ENCODE measurements around the gene TCEA2. TPM values are rescaled to one million over a fixed set of nuclear protein-coding genes. Genes with fewer than 3 reads are reported as not detected.

Gene TCEA2
- polyA plus RNA-seq, 3 donors, result 15.7 to 24.3 (median 16.0) TPM

DNA sequence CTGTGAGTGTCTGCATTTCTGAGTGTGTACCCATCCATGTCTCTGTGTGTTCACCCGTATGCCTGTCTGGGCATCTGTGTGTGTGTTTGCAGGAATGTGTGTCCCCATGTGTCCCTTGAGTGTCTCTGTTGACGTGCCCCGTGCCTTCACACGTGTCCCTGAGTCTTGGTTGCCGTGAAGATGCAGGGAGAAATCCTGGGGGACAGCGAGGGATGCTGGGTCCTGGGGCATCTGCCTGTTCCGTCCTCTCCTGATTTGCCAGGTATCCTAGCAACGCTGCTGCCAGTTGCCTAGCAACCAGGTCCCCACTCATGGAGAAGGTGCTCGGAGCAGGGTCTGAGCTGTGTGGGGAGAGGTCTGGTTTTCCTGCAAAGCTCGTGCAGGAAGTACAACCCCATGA lies 27.2 kb downstream of the TCEA2 start:
- H2AFZ ChIP-seq (ENCODE audit: insufficient read depth, low read depth, low read length, poor library complexity, severe bottlenecking), result no peak overlapping the region
- H3K4me1 Mint-ChIP-seq, result peaks cover 6% of the 10 kb centered on the region
- H4K20me1 ChIP-seq (ENCODE audit: insufficient read depth, low read length), result peaks cover 63% of the 10 kb centered on the region
- no peaks in the 10 kb centered on the region for H3K4me1 ChIP-seq (ENCODE audit: control insufficient read depth in 1 of 2, insufficient read depth in 2 of 2, low read length in 2 of 2)
- DNase-seq, result no peak
- H3K4me3 Mint-ChIP-seq, result no peak overlapping the region
- H3K4me2 ChIP-seq (replicated peaks; ENCODE audit: extremely low read depth, low read length, poor library complexity, severe bottlenecking), result no peak overlapping the region
- H3K9ac ChIP-seq (ENCODE audit: insufficient read depth, low read length, poor library complexity, severe bottlenecking), result no peak overlapping the region
- peaks cover 1 to 9% of the 10 kb centered on the region in 2 donors for H3K27me3 ChIP-seq (ENCODE audit: control insufficient read depth in 2 of 2, insufficient read depth in 2 of 2, low read length in 2 of 2)
- peaks cover 2 to 6% of the 10 kb centered on the region in 2 donors for H3K36me3 Mint-ChIP-seq
- H3K4me3 ChIP-seq (replicated peaks in 1 of 3; ENCODE audit: low read depth in 2 of 3, low read length in 3 of 3), result no peak overlapping the region
- no peak for TF ChIP-seq CTCF (IDR thresholded peaks at IDR 0.05)
- H3K9me3 ChIP-seq (replicated peaks in 1 of 2; ENCODE audit: control insufficient read depth in 1 of 2, insufficient read depth in 1 of 2, low read length in 2 of 2), result peaks cover 6 to 14% of the 10 kb centered on the region in 2 donors
- H3K27ac Mint-ChIP-seq, result peak overlapping the region in 1 of 7 donors; percentile 16
- no peak overlapping the region for H3K27ac ChIP-seq (ENCODE audit: low read depth in 1 of 2, low read length in 2 of 2)
- intact Hi-C loops (cut with micrococcal nuclease), result no loop called here
- peaks cover 6 to 12% (median 8%) of the 10 kb centered on the region in 7 donors for H3K9me3 Mint-ChIP-seq
- no peaks in the 10 kb centered on the region for H3K79me2 ChIP-seq (ENCODE audit: insufficient read depth, low read length)
- no peaks in the 10 kb centered on the region for H3K36me3 ChIP-seq (replicated peaks in 1 of 2; ENCODE audit: control insufficient read depth in 1 of 2, insufficient read depth in 2 of 2, low read length in 2 of 2)
- peaks cover 8 to 14% (median 9%) of the 10 kb centered on the region in 3 donors for H3K27me3 Mint-ChIP-seq (ENCODE audit: low read depth in 3 of 3)
- WGBS (ENCODE audit: insufficient coverage), result 88% methylated on average over 10 of the region's 10 CpGs

DNA sequence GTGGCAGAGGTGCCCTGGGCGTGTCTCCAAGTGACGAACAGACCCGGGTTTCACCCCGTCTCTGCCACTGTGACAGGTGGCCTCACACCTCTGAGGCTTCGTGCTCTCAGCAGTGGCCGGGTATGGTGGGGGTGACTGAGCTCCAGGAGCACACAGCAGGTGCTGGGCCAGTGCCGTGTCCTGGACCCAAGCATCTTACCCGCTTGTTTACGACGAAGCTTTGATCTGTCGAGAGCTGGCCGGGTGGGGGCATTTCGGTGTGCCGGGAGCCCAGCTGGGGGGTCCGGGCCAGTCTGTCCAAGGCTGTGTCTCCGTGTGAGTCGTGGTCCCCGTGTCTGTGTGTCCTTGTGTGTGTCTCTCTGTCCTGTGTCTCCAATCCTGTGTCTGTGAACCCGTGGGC lies 28.3 kb downstream of the TCEA2 start:
- 94% methylated on average over 18 of the region's 19 CpGs for WGBS (ENCODE audit: insufficient coverage)
- H3K36me3 ChIP-seq (replicated peaks in 1 of 2; ENCODE audit: control insufficient read depth in 1 of 2, insufficient read depth in 2 of 2, low read length in 2 of 2), result peaks cover 2 to 9% of the 10 kb centered on the region in 2 donors
- no peak overlapping the region for H3K4me2 ChIP-seq (replicated peaks; ENCODE audit: extremely low read depth, low read length, poor library complexity, severe bottlenecking)
- TF ChIP-seq CTCF (IDR thresholded peaks at IDR 0.05), result no peak
- intact Hi-C loops (cut with micrococcal nuclease), result no loop called here
- H3K27me3 Mint-ChIP-seq (ENCODE audit: low read depth in 3 of 3), result peaks cover 0 to 4% (median 0%) of the 10 kb centered on the region in 3 donors
- no peak overlapping the region for H2AFZ ChIP-seq (ENCODE audit: insufficient read depth, low read depth, low read length, poor library complexity, severe bottlenecking)
- peaks cover 4 to 16% (median 7%) of the 10 kb centered on the region in 7 donors for H3K9me3 Mint-ChIP-seq
- no peak overlapping the region for H3K27ac ChIP-seq (ENCODE audit: low read depth in 1 of 2, low read length in 2 of 2)
- peaks cover 6% of the 10 kb centered on the region for H3K4me1 Mint-ChIP-seq
- no peak for DNase-seq
- peaks cover 0 to 13% of the 10 kb centered on the region in 2 donors for H3K9me3 ChIP-seq (replicated peaks in 1 of 2; ENCODE audit: control insufficient read depth in 1 of 2, insufficient read depth in 1 of 2, low read length in 2 of 2)
- H3K27me3 ChIP-seq (ENCODE audit: control insufficient read depth in 2 of 2, insufficient read depth in 2 of 2, low read length in 2 of 2), result no peaks in the 10 kb centered on the region
- H3K27ac Mint-ChIP-seq, result peak overlapping the region in 1 of 7 donors; percentile 30
- peaks cover 51% of the 10 kb centered on the region for H4K20me1 ChIP-seq (ENCODE audit: insufficient read depth, low read length)
- H3K36me3 Mint-ChIP-seq, result peaks cover 8 to 10% of the 10 kb centered on the region in 2 donors
- no peaks in the 10 kb centered on the region for H3K79me2 ChIP-seq (ENCODE audit: insufficient read depth, low read length)
- no peak overlapping the region for H3K9ac ChIP-seq (ENCODE audit: insufficient read depth, low read length, poor library complexity, severe bottlenecking)
- no peak overlapping the region for H3K4me3 ChIP-seq (replicated peaks in 1 of 3; ENCODE audit: low read depth in 2 of 3, low read length in 3 of 3)
- H3K4me3 Mint-ChIP-seq, result no peak overlapping the region
- H3K4me1 ChIP-seq (ENCODE audit: control insufficient read depth in 1 of 2, insufficient read depth in 2 of 2, low read length in 2 of 2), result no peaks in the 10 kb centered on the region

Data from CD14-positive monocyte (primary cell).